Lower leg skin (tissue), 3 donors: Measurements from ENCODE around the gene WDPCP.
"Not testable (repeated sequence)": the region's sequence is repeated elsewhere in the genome, so short reads cannot be mapped to it uniquely, and the experiment has no call there.

Experiments
- CTCF ChIP-seq, 3 donors: fragments of 450-650 bp; IDR thresholded peaks; one replicate each; pipeline ENCODE4 v1.5.1; 2016; ENCODE audit warnings: antibody characterized with exemption in 3 of 3, mild to moderate bottlenecking in 3 of 3, moderate library complexity in 2 of 3
- POLR2A ChIP-seq, 2 donors: fragments of 450-650 bp; IDR thresholded peaks; one replicate each; pipeline ENCODE4 v1.6.1; 2016 to 2017; ENCODE audit warnings: antibody characterized with exemption in 2 of 2, mild to moderate bottlenecking in 1 of 2, moderate library complexity in 1 of 2

DNA sequence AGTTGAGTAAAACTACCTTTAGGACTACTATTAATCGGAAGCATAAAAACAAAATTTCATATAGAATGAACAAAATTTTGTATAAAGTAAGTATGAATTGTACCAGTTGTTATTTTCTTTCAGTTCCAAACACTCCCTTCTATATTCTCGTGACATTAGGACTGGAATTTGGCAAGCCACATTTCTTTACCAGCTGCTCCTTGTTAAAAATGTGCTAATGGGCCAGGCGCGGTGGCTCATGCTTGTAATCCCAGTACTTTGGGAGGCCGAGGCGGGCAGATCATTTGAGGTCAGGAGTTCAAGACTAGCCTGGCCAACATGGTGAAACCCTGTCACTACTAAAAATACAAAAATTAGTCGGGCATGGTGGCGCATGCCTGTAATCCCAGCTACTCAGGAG lies 20.6 kb upstream of the WDPCP start:
- not testable (repeated sequence) for TF ChIP-seq POLR2A, CTCF (IDR thresholded peaks at IDR 0.05)
